Measurements from ENCODE around the gene MYBPH.

Gene MYBPH

DNA sequence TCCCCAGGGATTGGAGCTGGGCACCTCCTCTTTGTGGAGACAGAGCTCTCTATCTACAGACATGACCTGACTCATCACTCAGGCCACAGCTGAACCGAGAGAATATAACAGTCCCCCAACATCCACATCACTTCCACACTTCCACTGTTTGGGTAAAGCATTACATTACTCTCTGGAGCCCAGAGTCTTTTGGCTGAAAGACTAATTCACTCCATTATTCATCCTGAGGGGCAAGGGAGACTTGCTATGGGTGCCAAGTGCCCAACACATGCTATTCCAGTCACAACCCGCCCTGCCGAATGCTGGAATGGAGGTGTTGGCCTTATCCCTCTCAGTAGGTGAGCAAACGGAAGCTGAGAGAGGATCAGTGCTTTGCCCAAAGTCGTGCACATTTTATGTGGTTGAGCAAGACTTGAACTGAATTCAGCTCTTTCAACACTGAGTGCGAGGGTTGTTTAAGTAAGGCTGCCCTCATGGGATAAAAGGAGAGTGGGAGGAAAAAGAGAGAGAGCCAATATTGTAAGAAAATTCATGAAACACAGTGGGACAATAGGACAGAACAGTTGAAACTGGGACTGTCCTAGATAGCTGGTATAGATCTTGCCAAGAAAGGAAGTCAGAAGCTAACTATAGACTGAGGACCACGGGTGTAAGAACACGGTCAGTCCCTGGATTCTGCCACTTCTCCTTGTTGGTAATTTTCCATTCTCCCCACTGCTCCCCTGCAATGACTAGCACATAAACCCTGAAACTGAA, 24.4 kb upstream of the MYBPH start:
- DNase-seq (ENCODE audit: low spot score): no peak

DNA sequence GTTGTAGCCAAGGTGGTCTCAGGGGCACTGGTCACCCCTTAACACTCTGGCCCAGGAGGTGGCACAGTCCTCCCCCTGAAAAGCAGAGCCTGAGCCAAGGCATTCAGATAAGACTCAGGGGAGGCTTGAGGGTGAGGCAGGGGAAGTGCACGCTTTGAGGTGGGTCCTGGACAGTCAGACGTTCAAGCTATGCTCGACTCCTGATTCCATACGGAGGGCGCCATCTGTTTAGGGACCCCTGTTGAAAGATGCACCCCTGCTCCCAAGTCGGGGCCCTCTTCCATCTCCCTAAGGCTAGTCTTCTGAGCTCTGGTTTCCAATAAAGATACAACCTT, 23.8 kb upstream of the MYBPH start:
- DNase-seq (ENCODE audit: low spot score): no peak

DNA sequence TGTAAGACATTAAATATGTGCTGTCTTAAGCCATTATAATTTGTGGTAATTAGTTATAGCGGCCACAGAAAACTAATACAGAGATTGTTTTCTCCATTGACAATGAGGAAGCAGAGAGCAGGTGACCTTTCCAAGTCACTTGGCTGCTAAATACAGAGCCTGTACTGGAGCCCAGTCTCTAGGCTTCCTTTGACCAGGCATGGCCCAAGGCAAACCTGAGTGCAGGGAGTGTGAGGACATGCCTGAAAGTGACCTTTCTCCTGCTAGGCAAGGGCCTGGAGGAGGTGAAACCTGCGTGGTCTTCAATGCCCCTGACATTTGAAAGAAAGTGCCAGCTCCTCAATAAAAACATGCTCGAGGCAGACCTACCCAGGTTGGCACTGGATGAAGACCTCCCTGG, 23.4 kb upstream of the MYBPH start:
- no peak for DNase-seq (ENCODE audit: low spot score)

DNA sequence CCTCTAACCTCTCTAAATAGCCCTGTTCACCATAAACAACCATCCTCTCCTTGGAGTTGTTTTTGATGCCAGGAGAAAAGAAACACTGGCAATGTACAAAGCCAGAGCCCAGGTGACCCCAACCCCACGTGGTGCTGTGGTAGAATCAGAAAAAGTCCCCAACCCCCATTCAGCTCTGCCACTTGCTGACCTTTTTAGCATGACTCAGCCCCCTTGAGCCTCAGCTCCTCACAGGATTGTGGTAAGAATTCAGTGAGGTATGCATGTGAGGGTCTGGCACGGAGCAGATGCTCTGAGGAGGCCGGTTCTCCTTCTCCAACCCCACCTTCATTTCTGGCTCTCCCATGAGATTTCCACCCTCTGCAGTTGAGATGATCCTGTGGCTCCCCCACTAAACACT, 22.0 kb upstream of the MYBPH start:
- DNase-seq (ENCODE audit: low spot score): no peak

DNA sequence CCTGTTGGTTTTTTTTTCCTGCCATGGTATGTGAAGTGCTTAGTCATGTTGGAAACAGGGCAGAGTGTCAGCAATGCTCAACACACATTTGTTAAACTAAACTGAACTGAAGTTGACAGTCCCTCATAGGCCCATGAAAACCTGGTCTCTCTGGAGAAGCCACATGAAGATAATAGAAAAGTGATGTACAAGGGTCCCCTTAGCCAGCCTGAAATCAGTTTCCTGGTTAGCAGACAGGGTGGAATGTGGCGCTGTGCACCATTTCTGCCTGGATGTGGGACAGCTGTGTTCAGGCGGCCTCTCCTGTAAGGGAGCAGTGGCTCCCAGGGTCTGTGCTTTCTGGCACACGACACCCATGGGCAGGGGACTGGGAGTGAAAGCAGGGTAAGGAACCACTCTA, 20.7 kb upstream of the MYBPH start:
- DNase-seq (ENCODE audit: low spot score): no peak

DNA sequence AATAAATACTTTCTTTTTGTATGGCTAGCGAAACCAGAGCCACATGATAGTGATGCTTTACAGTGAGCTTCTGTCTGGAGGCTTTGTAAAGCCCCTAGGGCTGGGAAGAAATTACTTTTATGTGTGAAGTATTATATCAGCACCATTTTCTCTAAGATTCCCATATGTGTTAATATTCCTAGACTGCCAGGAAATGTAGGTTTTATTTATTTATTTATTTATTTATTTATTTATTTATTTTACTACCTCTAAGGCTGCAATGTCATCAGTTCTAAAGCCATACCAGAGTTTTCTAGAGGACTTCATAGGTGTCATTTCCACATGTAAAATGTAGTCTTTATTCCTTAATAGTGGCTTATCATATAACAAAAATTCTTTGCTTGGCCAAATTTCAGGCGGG, 15.3 kb upstream of the MYBPH start:
- no peak for DNase-seq (ENCODE audit: low spot score)

DNA sequence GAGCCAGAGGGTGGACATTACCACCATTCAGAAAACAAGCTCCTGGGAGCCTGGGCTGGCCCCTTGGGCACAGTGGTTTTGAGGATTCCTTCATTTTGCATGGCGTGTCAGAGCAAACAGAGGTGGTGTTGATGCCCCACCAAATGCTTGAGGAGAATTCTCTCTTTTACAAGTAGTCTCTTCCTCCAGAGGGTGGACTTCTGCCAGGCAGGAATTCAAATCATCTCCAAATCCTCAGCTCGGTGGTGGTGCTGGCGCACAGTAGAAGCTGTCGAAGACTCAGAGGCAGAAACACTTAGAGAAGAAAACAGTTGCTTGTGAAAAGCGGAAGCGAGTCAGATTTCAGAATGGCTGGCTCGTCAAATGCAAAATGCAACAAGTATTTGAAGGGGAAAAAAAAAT, 14.3 kb upstream of the MYBPH start:
- DNase-seq (ENCODE audit: low spot score): no peak

DNA sequence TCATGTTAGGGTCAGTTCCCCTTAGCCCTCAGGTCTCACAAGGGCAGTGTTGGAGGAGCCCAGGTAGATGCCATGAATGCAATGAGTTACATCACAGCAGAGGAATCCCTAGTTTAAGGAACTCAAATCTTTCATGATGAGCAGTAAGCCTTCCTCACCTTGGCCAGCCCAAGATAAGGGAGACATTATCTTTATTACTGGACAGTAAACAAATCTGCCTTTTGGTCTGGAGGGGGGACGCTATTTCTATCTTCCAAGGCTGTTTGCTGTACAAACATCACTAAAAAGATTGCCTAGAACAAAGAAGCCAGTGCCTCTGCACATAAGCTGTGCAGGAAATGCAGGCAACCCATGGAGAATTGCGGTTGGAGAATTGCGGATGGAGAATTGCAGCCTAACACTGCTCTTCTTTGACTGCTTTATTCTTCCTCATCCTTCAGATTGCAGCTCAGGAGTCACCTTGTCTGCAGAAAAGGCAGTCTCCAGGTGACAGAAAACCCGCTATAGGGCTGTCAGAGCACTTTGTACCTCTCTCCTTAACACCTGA, 13.1 kb upstream of the MYBPH start:
- DNase-seq (ENCODE audit: low spot score): no peak

DNA sequence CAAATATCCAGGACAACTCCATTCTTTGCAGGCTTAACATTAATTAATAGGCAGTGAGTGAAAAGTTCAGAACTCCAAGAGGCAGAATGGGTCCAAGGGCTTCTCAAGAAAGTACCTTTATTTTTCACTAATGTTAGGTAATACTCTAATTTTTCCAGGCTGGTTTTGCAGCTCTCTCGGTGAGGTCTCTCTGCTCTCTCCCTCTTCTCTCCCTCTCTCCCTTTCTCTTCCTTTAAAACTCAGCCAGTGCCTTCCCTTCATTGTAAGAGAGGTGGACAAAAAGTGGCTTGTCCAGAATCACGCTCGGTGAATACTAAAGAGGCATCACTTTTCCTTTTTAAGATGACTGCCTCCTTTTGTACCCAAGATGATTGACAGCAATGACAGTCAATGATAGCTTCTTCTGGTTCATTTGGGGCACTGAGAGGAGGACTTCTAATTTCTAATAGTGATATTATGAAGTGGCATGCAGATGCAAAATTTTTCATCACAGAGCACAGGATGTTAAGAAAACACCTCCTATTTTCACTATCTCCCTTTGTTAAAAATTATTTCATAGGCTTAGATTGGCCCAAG, 12.2 kb upstream of the MYBPH start:
- no peak for DNase-seq (ENCODE audit: low spot score)

DNA sequence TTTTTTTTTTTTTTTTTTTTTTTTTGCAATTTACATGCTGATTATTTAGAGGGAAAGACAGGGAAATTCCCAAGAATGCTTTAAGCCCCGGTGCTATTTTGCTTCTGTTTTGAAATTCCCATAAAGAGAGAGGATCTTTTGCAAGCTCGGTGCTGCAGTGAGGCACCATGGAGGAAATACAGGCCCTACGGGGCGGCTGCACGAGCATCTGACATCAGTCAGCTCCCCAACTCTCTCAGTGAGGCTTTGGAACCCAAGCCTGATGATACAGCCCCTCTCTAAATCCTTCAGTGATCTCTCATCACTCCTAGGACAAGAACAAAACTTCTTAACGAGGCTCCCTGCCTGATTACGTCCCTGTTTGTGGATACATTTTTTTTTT, 11.7 kb upstream of the MYBPH start:
- no peak for DNase-seq (ENCODE audit: low spot score)

DNA sequence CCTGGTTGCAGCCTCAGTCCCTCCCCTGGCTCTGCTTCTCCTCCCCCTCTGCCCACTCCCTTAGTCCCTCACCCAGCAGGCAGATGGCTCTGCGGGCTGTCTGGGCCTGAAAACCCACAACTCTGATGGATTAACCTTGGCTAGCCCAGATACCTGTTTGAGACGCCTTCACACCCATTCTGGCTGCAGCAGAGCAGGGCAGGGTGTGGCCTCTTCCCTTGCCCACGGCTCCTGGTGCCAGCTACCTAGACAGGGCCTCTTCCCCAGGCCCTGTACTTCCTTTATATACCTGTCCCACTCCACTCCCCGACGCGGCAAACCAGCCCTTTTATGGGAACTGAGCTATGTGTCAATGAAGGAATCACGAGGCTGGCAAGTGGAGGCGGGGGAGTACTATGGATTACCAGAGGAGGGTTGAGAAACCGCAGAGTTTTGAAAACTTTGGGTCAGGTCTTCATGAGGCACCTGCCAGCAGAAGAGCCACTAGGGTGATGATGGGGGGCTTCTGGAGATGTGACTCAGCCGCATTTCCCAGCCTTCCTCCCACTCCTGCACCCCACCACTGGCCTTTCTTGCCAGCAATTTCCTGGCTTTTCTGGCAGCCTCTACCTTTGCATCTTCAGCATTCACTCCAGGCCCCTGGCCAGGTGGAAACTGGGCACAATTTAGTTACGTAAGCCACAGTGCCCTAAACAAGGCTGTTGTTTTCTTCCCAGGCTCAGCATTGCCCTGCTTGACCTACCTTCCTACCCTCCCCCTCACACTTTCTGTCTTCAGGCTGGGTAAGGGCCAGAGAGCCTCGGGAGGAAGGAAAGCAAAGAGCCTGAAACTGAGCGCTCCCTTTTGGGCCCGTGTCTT, 11.0 kb upstream of the MYBPH start, which contains the start of gene CHI3L1:
Gene CHI3L1, minus strand, starts transcription at position 259 of the 858 bp plus-strand sequence. Its CDS starts 81 bp downstream, at position 178.
- no peak for DNase-seq (ENCODE audit: low spot score)

DNA sequence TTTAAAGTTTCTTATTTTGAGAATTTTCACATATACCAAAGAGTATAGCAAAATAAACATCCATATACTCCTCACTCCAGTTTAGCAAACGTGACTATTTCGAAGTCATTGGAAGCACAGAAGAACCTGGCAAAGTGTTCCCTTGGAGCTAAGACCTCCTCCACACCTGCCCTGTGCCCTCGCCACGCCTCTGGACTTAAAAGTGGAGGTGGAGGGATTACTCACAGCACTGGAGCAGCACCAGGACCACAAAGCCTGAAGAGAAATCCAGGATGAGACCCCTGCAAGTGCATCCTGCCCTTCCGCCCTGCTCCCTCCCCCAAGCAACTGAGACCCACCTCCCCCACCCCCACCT, 10.4 kb upstream of the MYBPH start:
- DNase-seq (ENCODE audit: low spot score): no peak

DNA sequence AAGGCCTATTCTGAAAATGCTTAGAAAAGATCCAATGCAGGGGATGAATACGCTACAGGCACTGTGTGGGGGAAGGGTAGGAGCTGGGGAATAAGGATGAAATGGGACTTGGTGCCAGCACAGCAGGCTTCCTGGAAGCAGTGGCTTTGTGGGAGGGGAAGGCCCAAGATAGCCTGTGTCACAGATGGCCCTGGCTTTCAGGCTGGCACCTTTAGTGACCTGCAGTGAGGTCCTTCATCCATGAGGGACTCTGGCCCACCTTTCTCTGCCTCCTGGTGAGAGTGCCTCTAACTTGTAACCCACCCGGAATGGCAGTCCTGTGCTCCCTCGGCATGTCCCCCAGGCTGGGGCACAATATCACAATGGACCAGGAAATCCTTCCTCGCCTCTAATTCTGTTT, 10.0 kb upstream of the MYBPH start:
- DNase-seq (ENCODE audit: low spot score): no peak

DNA sequence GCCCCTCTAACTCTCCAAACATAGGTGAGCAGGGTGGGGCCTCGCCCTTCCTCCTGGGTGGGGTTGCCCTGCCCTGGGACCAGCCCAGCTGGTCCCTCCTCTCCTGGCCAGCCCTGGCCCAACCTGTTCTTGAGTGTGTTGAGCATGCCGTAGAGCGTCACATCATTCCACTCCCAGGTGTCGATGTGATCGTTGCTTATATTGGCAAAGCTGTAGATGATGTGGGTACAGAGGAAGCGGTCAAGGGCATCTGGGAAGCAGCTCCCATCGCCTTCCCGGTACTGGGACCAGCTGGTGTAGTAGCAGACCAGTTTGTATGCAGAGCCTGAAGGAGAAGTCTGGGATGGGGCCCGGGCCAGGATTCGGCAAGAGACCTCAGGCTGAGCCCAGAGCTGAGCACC, 9.4 kb upstream of the MYBPH start:
- no peak for DNase-seq (ENCODE audit: low spot score)

DNA sequence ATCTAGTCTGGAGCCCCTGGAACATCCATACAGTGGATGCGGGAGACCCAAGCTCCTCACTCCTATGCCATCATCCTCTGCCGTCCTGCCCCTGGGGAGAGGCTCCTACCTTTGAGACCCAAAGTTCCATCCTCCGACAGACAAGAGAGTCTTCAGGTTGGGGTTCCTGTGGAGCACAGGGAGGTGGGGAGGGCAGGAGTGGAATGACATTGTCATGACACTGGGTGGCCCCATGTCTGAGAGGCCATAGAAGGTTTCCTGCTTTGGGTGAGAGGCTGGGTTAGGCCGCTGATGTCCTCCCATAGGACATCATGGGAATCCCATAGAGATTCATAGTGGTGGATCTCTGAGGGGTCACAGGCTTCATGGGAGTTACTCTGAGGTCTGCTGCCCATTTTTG, 8.8 kb upstream of the MYBPH start:
- no peak for DNase-seq (ENCODE audit: low spot score)

DNA sequence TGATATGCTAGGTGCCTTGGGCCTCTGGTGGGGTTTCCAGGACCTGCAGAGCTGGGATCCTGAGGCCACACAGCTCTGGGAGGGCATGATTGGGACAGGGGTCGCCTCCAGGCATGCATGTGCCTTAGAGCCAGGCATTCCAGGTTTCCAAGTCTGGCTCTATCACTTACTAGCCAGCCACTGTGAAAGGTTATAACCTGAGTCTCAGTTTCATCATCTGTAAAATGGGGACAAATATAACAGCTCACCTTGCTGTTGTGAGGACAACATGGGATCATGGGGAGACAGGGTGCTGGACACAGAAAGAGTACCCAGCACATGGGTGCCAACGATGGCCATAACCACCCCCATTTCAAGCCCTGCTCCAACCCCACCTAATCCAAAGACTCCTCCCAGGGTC, 8.2 kb upstream of the MYBPH start:
- DNase-seq (ENCODE audit: low spot score): no peak

DNA sequence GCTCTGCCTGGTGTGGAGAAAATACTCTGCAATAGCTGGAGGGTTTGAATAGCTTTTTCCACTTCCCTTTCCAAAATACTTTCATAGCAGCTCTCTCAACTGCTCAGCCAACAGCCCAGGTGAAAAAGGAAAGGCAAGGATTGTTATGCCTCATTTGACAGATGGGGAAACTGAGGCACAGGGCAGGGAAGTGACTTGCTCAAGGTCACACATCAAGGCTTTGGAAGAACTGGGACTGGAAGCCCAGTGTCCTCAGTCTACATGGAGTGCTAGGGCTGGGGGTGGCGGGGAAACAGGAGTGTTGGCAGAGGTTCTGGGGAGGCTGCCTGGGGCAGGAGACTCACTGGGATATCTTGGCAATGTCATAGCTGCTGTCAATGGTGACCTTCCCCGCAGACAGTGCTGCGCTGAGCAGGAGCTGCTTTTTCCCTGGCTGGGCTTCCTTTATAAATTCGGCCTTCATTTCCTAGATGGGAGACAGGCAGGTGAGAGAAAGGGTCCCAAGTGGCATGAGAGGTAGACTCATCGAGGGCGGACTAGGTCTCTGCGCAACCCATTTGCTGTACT, 6.8 kb upstream of the MYBPH start:
- no peak for DNase-seq (ENCODE audit: low spot score)

DNA sequence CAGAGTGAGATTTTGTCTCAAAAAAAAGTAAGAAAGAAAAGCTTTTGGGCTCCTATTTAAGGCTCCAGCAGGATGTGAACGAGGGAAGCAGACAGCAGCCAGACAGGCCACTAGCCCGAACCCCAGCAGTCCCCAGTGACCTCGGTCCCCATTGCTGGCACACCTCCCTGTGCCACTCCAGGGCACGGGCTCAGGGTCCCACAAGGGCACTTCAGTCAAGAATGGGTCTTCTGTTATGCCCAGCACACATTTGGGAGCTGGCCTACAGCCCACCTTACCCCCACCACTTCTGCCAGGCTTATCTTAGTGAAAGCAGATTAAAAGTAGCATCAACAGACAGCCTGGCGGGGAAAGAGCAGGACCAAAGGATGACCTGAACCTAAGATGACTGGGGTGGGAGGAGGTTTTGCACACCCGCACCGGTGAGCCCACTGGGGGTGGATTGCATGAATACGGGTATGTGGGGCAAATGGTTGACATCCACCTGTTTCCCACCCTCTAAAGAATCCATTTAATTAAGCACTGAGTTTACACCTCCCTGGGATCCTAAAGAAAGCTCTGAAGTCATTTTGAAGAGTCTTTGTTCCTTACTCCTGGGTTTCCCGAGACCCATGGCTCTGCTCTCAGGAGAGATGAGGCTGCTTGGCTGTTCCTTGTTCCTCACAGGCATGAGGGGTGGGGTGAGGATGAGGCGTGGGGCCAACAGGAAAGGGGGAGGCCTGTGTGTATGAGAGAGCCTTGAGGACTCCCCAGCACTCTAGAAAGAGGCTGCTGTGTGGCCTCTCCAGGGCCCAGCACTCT, 6.2 kb upstream of the MYBPH start:
- DNase-seq (ENCODE audit: low spot score): no peak

DNA sequence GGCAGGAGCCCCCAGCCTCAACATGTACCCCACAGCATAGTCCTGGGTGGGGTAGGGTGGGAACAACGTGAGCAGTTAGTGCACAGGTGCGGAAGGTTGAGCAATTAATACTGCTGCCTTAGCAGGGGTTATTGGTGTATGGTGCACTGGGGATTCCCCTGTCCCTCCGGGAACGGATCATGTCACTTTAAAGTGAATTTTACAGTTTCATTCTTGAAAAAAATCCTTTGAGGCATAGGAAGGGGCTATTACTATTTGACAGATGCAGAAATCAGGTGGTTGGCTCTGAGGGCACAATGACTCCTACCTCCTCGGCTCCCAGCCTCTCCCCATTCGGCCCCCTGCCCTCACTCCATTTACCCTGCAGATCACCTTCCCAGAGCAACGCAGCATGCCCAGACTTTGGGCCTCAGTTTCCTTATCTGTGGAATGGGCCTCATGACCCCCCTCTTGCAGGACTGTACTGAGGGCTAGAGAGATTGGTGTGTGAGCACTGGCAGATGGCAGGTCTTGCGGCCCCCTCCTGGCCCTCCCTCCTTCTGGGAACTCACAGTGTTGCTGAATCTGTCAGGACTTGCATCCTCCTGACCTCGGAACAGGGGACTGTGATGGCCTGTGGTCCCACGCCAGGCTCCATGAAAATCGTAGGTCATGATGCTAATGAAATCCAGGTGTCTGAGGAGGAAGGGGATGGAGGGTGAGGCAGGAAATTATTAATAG, 5.1 kb upstream of the MYBPH start:
- DNase-seq (ENCODE audit: low spot score): no peak

DNA sequence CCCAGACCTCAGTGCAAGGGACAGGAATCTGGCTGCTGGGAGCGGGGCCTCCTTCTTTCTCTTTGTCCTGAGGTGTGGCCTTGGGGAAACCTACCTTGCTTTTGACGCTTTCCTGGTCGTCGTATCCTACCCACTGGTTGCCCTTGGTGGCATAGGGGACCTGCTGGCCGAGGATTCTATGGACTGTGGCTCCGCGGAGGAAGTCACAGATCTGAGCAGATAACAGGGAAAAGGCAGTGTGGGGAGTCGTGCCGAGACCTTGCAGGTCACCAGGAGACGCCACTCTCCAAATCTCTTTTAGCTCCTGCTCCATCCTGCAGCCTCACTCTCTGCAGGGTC, 4.0 kb upstream of the MYBPH start:
- no peak for DNase-seq (ENCODE audit: low spot score)

All from germinal center (tissue), 1 donor.